Right lobe of liver (tissue), 4 donors: ENCODE data around the gene CCM2.

Experiments
- POLR2A ChIP-seq: fragments of 450-650 bp; IDR thresholded peaks from one replicate; pipeline ENCODE4 v1.6.1; 2017; ENCODE audit warnings: antibody characterized with exemption, mild to moderate bottlenecking
- TF ChIP-seq, protein P1 (sequence below), 4 donors: fragments of 200-600 bp in 3 of 4; fragments of 450-650 bp in 1 of 4; IDR thresholded peaks; one replicate each; pipeline versions ENCODE4 v1.5.1 to v1.8.0; 2016 to 2022; ENCODE audit warnings: antibody characterized with exemption in 4 of 4, mild to moderate bottlenecking in 2 of 4
- donor health status: DM: no; HTN: no; CAD: no.
- donor health status: DM: no; HTN: no; CAD: no.
- donor health status: DM: no; HTN: yes; CAD: no.

DNA sequence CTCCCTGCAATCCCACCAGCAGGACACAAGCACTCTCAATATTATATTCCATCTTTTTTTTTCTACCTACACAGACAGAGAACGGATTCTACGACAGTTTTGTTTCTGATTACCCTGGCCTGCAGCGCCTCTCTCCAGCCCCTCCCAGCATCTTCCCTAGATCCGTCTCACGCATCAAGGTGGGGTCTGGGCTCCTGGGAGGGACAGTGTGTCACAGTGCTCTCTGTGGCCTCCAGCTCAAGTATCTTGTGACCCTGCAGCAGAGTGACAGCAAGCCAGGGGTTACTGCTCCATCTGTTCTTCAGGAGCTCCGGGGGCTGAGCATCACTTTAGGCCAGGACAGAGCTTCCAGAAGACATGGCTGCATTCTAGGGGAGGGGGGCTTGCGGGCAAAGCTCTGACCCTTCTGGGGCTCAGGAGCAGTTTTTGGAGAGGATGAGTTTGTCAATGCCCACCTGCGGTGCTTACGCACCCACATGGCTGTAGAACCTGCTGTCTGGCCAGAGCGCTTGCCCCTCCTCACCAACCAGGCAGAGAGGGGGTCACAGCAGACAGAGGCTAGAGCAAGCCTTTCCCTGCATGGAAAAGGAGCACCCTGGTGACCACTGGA is 43.7 kb upstream of the CCM2 start:
- TF ChIP-seq, protein P1, sequence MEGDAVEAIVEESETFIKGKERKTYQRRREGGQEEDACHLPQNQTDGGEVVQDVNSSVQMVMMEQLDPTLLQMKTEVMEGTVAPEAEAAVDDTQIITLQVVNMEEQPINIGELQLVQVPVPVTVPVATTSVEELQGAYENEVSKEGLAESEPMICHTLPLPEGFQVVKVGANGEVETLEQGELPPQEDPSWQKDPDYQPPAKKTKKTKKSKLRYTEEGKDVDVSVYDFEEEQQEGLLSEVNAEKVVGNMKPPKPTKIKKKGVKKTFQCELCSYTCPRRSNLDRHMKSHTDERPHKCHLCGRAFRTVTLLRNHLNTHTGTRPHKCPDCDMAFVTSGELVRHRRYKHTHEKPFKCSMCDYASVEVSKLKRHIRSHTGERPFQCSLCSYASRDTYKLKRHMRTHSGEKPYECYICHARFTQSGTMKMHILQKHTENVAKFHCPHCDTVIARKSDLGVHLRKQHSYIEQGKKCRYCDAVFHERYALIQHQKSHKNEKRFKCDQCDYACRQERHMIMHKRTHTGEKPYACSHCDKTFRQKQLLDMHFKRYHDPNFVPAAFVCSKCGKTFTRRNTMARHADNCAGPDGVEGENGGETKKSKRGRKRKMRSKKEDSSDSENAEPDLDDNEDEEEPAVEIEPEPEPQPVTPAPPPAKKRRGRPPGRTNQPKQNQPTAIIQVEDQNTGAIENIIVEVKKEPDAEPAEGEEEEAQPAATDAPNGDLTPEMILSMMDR (IDR thresholded peaks at IDR 0.05), result no peak
- no peak for TF ChIP-seq POLR2A
